GM12878 (cell line): ENCODE data around the gene COPS7A. TPM values are rescaled to one million over a fixed set of nuclear protein-coding genes. Genes with fewer than 3 reads are reported as not detected.

ENCODE experiments used
- ATF3 ChIP-seq: IDR thresholded peaks from 2 replicates; pipeline ENCODE4 v1.6.1; 2011; ENCODE audit warnings: low read depth, mild to moderate bottlenecking, low read length, moderate library complexity, borderline replicate concordance; ENCODE audit errors: extremely low read depth
- CEBPB ChIP-seq, 2 experiments: fragments of 150-350 bp in 1 of 2; IDR thresholded peaks; 2 replicates each; pipeline ENCODE4 v1.6.1; 2012 to 2014; ENCODE audit warnings: low read depth in 2 of 2, low read length in 2 of 2, borderline replicate concordance in 1 of 2, inconsistent platforms in 1 of 2
- EED ChIP-seq: sonication (generic); IDR thresholded peaks from 2 replicates; pipeline ENCODE4 v1.6.1; 2016; ENCODE audit warnings: antibody characterized with exemption, low read depth
- ELK1 ChIP-seq: IDR thresholded peaks from 2 replicates; pipeline ENCODE4 v1.6.1; 2012; ENCODE audit warnings: low read depth, low read length, improper control_type of control experiment
- EP300 ChIP-seq, 2 experiments: fragments of 150-350 bp in 1 of 2; IDR thresholded peaks; 2 replicates each; pipeline ENCODE4 v1.6.1; 2011 to 2012; ENCODE audit warnings: low read depth in 2 of 2, low read length in 2 of 2, borderline replicate concordance in 1 of 2, improper control_type of control experiment in 1 of 2, inconsistent platforms in 1 of 2; ENCODE audit not compliant: control insufficient read depth in 1 of 2
- HDAC2 ChIP-seq: fragments of 200-600 bp; sonication (generic); IDR thresholded peaks from 2 replicates; pipeline ENCODE4 v1.6.1; 2017
- IRF4 ChIP-seq: IDR thresholded peaks from 2 replicates; pipeline ENCODE4 v1.6.1; 2011; ENCODE audit warnings: low read depth, low read length
- MEF2B ChIP-seq: fragments of 450-650 bp; IDR thresholded peaks from 2 replicates; pipeline ENCODE4 v1.6.1; 2018; ENCODE audit warnings: mild to moderate bottlenecking, moderate library complexity; ENCODE audit not compliant: partially characterized antibody, poor library complexity, severe bottlenecking
- MYB ChIP-seq: fragments of 150-350 bp; IDR thresholded peaks from 2 replicates; pipeline ENCODE4 v1.6.1; 2014; ENCODE audit warnings: mild to moderate bottlenecking, low read depth, low read length, borderline replicate concordance
- NFIC ChIP-seq: IDR thresholded peaks from 2 replicates; pipeline ENCODE4 v1.6.1; 2012; ENCODE audit warnings: low read depth, mild to moderate bottlenecking, inconsistent platforms, low read length, moderate library complexity
- NRF1 ChIP-seq: conservative IDR thresholded peaks from 2 replicates; pipeline ENCODE4 v1.6.1; 2011; ENCODE audit warnings: mild to moderate bottlenecking, low read depth, low read length, improper control_type of control experiment
- POLR2AphosphoS5 ChIP-seq: IDR thresholded peaks from 2 replicates; pipeline ENCODE4 v1.6.1; 2011; ENCODE audit warnings: mild to moderate bottlenecking, low read length, inconsistent platforms
- POU2F2 ChIP-seq: IDR thresholded peaks from 3 replicates; pipeline ENCODE4 v1.6.1; 2011; ENCODE audit warnings: low read depth, mild to moderate bottlenecking, low read length, borderline replicate concordance
- RUNX3 ChIP-seq: IDR thresholded peaks from 2 replicates; pipeline ENCODE4 v1.6.1; 2012; ENCODE audit warnings: low read length, inconsistent platforms
- SIN3A ChIP-seq: IDR thresholded peaks from 2 replicates; pipeline ENCODE4 v1.6.1; 2012; ENCODE audit warnings: low read depth, low read length, improper control_type of control experiment
- SKIL ChIP-seq: fragments of 450-650 bp; IDR thresholded peaks from 2 replicates; pipeline ENCODE4 v1.6.1; 2017; ENCODE audit warnings: mild to moderate bottlenecking, low read depth, inconsistent platforms; ENCODE audit not compliant: poor library complexity, severe bottlenecking
- SMARCA5 ChIP-seq: fragments of 450-650 bp; IDR thresholded peaks from 2 replicates; pipeline ENCODE4 v1.6.1; 2017; ENCODE audit warnings: mild to moderate bottlenecking
- SP1 ChIP-seq: IDR thresholded peaks from one replicate; pipeline ENCODE4 v1.6.1; 2011; ENCODE audit warnings: low read depth, low read length
- TBL1XR1 ChIP-seq: IDR thresholded peaks from 2 replicates; pipeline ENCODE4 v1.6.1; 2012; ENCODE audit warnings: low read depth, low read length, improper control_type of control experiment
- YBX1 ChIP-seq: fragments of 450-650 bp; IDR thresholded peaks from 2 replicates; pipeline ENCODE4 v1.6.1; 2016; ENCODE audit warnings: antibody characterized with exemption
- ZNF24 ChIP-seq: fragments of 450-650 bp; IDR thresholded peaks from 2 replicates; pipeline ENCODE4 v1.6.1; 2017; ENCODE audit warnings: antibody characterized with exemption, mild to moderate bottlenecking
- ZNF592 ChIP-seq: fragments of 450-650 bp; IDR thresholded peaks from 2 replicates; pipeline ENCODE4 v1.6.1; 2017; ENCODE audit warnings: mild to moderate bottlenecking, moderate library complexity
- ZNF622 ChIP-seq: fragments of 450-650 bp; IDR thresholded peaks from 2 replicates; pipeline ENCODE4 v1.6.1; 2017; ENCODE audit warnings: mild to moderate bottlenecking, inconsistent platforms
- polyA plus RNA-seq, 11 experiments: library from polyadenylated mRNA; depleted of rRNA in 4 of 11; unstranded in 6 of 11; stranded (reverse) in 5 of 11; fragments of >200 nt; fragmentation: Nextera tagmentation in 4 of 11; fragmentation: Illumina TruSeq in 1 of 11; extraction: Ambion mirVana in 4 of 11; extraction: Trizol in 1 of 11; gene quantifications; 1 replicate in 1 of 11; 2 replicates in 10 of 11; pipeline versions ENCODE4 v1.2.1 to v1.2.3, GENCODE V29; 2011 to 2016; ENCODE audit warnings: inconsistent platforms in 2 of 11, missing spikeins in 2 of 11, low read depth in 1 of 11
- total RNA-seq, 4 experiments: library from RNA; depleted of rRNA in 3 of 4; stranded (reverse); fragments of >200 nt in 3 of 4; fragmentation: Illumina TruSeq in 1 of 4; extraction: Trizol in 1 of 4; gene quantifications; 2 replicates each; pipeline versions ENCODE4 v1.2.1 to v1.2.3, GENCODE V29; 2013 to 2021

Gene COPS7A
- total and polyA plus RNA-seq, 10 of the 15 experiments (the other 5 are each of a cell fraction or from before 2014, with no cell fraction given) = 25.7 to 74.0 (median 51.9) TPM

- peak in 1 of 2 experiments; percentile 17; a peak in 1 of 4 replicates for TF ChIP-seq EP300 (IDR thresholded peaks at IDR 0.05; ENCODE audit: borderline replicate concordance in 1 of 2, control insufficient read depth in 1 of 2, low read depth in 2 of 2, low read length in 2 of 2)
- peak; percentile 77; the same call in 1 of the 2 replicates for TF ChIP-seq SMARCA5
- peak; percentile 98 for TF ChIP-seq ELK1
- peak; percentile 97 for TF ChIP-seq ZNF592
- TF ChIP-seq SP1 = peak; percentile 53
- TF ChIP-seq ZNF24 = no peak
- TF ChIP-seq EED = peak; percentile 48
- no peak for TF ChIP-seq YBX1
- TF ChIP-seq SKIL = peak; percentile 64
- peak; percentile 17; the same call in 1 of the 2 replicates for TF ChIP-seq NFIC
- no peak; the same call in 1 of the 2 replicates for TF ChIP-seq RUNX3
- TF ChIP-seq CEBPB (IDR thresholded peaks at IDR 0.05; ENCODE audit: borderline replicate concordance in 1 of 2, low read depth in 2 of 2, low read length in 2 of 2) = no peak
- 0 out of 2 replicates have a peak, but pooled peaks have one; percentile 2 for TF ChIP-seq NRF1
- TF ChIP-seq MYB = no peak
- TF ChIP-seq SIN3A = peak; percentile 78; the same call in 1 of the 2 replicates
- no peak for TF ChIP-seq IRF4
- peak; percentile 38; the same call in 1 of the 3 replicates for TF ChIP-seq POU2F2
- TF ChIP-seq ATF3 = no peak
- no peak for TF ChIP-seq ZNF622
- peak; percentile 42 for TF ChIP-seq MEF2B
- TF ChIP-seq POLR2AphosphoS5 = peak; percentile 76
- no peak for TF ChIP-seq HDAC2
- TF ChIP-seq TBL1XR1 = no peak; the same call in 1 of the 2 replicates
Measured at GRCh38 chr12:6688999-6689882, 34.6 kb upstream of the COPS7A start, which contains the start of gene ZNF384 (continued).
